ENCODE measurements around the gene TRAPPC6A.
A peak's percentile ranks its signal among the peaks of the same experiment; 100 is the strongest.

The TRAPPC6A gene

GRCh38 chr19:45145270-45146189 is 32.5 kb downstream of the TRAPPC6A start:
- no peak for DNase-seq

DNA sequence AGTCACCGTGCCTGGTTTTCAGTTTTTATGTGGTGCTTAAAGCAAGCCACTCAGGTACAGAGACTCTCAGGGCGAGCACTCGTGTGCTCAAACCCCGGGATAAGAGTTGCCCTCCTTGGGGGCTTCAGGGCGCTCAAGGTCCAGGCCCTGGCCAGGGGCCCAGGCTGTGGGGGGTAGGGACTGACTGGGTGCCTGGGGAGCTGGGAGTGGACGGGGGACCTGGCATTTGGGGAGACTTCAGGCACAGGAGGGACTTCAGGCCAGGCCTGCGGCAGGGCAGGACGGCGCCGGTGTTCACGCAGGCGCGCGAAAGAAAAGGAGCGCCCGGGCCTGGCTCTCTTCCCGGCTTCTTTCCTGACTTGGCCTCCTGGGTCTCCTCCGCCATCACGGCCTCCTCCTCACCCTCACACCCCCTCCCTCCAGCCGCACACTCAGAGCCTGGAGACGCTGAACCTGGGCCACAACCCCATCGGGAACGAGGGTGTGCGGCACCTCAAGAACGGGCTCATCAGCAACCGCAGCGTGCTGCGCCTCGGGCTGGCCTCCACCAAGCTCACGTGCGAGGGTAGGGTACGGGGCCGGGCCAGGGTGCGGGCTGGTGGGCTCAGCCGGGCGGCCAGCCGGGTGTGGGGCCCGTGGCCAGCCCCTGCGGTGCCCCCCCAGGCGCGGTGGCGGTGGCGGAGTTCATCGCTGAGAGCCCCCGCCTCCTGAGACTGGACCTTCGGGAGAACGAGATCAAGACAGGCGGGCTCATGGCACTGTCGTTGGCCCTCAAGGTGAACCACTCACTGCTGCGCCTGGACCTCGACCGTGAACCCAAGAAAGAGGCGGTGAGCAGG is 33.4 kb downstream of the TRAPPC6A start:
- no peak for DNase-seq

DNA sequence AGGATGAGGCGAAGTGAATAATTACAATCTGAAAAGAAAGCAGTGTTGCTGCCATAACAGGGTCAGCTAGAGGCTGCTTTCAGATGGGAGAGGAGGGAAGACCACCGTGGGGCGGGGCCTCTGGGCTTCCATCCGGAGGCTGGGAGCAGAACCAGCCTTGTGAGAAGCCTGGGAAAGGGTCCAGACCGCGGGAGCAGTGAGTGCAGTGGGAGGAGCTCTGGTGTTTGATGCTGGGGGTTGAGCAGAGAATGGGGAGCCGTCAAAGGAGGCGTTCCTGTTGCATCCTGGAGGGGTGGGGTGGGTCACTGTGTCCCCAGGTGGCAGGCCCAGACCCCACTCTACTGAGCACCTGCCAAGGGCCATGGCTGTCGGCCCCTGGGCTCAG is 35.3 kb downstream of the TRAPPC6A start:
- DNase-seq, result no peak

DNA sequence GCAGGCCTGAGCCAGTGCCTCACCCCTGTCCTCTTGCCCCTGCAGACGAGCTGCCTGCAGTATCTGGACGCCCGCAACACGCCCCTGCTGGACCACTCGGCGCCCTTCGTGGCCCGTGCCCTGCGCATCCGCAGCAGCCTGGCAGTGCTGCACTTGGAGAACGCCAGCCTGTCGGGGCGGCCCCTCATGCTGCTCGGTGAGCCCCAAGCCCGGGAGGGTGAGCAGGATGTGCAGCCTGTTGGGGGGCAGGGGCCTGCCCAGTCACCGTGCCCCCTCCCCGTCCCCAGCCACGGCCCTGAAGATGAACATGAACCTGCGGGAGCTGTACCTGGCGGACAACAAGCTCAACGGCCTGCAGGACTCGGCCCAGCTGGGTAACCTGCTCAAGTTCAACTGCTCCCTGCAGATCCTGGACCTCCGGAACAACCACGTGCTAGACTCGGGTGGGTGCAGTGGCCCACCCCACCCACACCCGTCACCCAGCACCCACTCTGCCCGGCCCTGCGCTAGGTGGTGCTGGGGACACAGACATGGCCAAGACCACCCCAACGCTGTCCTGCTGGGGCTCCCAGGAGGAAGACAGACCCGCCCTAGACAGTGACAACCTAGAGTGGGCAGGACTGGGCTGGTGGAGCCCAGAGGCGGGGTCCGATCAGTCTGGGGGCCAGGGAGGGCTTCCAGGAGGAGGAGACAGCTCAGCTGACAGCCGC is 35.9 kb downstream of the TRAPPC6A start:
- DNase-seq, result no peak

- DNase-seq, result no peak
Measured at GRCh38 chr19:45141203-45141900, 36.7 kb downstream of the TRAPPC6A start.

DNA sequence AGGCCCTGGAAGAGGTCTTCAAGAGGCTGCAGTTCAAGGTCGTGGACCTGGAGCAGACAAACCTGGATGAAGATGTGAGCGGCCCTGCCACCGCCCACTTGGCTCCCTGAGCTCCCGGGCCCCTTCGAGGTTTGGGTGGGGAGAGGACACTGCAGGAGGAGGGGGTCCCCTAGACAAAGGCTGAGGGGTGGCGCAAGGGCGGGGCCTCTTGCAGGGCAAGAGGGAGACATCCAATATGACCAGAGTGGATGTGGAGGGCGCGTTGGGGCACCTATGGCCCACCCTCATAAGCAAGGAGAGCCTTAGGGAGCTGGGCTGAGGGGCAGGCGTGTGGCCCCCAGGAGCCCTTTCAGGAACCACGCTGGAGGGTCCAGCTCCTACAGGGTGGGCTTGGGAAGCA is 37.5 kb downstream of the TRAPPC6A start:
- no peak for DNase-seq

DNA sequence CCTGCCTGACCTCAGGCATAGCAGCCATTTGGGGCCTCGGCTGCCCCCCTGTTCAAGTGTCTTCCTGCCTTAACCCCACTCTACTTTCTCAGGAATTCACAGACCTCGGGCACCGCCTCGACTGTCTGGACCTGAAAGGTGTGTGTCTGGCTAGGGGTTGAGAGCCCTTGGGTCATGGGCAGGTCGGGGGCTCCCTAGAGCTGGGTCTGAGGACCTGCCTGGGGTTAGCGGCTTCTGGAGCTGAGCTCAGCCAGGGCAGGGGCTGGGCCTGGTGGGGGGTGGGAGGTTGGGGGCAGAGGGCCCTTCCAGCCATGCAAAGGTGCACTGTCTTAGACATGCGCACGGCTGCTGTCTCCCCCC is 37.9 kb downstream of the TRAPPC6A start:
- no peak for DNase-seq

DNA sequence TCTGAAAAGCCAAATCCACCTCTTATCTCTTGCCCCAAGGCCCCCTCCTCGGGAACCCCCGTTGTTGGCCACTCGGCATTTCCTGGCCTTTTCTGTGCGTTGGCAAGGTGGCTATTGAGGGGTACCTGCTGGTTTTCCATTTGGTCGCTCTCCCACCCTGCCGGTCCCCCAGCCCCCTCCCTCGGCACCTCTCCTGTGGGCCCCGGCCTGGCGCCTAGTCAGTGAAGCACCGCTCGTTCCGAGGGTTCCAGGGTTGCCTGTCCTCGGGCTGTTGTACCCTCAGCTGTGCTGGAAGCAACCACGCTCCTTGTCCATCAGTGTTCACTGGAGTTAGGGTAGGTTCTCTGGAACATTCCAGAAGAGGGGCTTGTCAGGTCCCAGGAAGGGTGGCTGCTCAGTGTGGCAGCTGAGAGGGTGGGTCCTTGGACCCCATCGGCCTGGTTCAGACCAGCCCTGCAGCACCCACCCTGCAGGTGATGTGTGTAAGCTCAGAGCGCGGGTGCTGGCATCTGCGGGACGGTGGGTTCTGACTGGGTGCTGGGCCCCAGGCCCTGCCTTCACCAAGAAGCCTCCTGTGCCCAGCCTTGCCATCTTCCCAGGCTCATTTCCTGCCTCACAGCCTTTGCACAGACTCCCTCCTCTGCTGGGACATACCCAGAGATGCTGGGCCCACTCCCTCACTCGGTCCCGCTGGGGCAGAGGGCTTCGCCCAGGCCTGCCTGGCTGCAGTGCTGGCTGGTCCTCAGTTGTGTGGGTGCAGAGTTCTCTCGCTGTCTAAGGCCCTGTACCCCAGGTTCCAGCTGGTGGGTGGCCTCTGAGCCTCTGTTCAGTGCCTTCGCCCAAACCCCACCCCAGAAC is 38.5 kb downstream of the TRAPPC6A start:
- no peak for DNase-seq

GRCh38 chr19:45138303-45138751 is 39.7 kb downstream of the TRAPPC6A start:
- DNase-seq, result no peak

DNA sequence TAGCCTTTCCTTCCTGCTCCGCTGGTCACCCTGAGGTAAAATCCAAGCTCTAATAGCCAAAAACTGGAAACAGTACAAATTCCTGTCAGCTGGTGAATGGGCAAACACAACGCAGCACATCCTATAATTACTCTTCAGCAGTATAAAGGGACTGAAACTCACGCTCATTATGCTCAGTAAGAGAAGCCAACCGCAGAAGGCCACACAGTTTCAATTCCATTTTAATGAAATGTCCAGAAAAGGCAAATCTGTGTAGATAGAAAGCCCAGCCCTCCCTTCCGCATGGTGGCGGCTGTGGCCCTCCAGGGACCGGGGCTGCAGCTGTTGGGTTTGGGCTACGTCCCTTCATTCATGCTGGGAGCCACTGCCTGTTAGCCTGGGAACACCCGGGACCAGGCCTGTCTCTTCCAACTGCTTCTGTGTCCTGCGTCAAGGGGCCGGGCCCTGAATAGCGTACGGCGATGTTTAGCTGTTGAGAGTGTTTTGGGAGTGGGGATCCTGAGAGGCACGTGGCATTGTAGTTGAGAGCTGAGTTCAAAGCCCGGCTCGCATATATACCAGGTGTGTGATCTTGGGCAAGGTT is 40.8 kb downstream of the TRAPPC6A start:
- DNase-seq, result no peak

GRCh38 chr19:45136507-45137178 is 41.4 kb downstream of the TRAPPC6A start:
- DNase-seq, result no peak

GRCh38 chr19:45135176-45135885 is 42.7 kb downstream of the TRAPPC6A start:
- DNase-seq, result no peak

GRCh38 chr19:45133661-45134060 is 44.4 kb downstream of the TRAPPC6A start:
- no peak for DNase-seq

DNA sequence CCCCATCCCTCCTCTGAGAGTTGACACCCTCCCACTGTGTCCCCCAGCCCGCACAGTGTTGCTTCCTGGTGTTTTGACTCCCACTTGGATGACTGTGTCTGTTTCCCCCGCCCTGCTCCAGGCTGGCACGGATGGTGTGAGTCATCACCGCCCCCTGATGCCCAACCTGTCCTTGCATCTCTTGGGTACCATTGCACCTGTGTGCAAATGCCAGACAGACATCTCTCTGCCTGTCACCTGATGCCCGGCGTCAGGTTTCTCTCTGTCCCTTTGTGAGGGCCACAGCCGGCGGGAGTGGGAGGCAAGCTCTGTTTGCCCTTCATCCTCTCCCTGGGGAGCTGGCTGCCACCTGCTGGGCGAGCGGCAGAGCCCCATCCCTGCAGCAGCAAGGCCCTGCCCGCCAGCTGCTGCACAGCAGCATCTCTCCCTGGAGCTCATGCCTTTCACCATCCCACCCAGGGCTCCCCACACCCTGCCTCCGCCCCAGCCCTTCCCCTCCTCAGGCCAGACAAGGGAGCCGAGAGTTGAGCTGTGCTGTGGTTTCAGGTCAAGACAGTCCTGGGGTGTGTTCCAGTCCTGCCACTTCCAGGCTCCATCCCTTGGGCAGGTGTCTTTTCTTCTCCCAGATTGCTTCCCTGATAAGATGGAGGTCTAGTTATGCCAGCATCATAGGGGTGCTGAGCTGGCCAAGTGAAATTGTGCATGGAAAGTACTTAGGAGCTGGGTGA is 47.0 kb downstream of the TRAPPC6A start:
- no peak for DNase-seq

DNA sequence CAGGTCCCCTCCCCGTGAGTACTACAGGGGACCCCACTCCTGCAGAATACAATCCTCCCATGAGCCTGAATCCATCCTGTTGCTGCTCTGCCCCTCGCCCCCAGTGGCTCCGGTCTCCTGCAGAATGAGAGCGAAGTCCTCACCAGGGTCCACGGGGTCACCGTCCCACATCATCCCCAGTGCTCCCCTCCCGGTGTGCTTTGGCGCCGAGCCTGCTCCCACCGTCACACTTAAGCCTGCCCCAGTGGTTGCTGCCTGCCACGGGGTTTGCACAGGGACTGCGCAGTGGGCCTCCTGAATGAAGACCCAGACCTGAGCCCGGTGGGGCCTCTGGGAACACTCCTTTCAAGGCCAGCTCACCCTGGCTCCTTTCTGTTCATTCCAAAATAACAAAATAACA is 47.8 kb downstream of the TRAPPC6A start:
- DNase-seq, result no peak

GRCh38 chr19:45128806-45129205 is 49.2 kb downstream of the TRAPPC6A start:
- no peak for DNase-seq

DNA sequence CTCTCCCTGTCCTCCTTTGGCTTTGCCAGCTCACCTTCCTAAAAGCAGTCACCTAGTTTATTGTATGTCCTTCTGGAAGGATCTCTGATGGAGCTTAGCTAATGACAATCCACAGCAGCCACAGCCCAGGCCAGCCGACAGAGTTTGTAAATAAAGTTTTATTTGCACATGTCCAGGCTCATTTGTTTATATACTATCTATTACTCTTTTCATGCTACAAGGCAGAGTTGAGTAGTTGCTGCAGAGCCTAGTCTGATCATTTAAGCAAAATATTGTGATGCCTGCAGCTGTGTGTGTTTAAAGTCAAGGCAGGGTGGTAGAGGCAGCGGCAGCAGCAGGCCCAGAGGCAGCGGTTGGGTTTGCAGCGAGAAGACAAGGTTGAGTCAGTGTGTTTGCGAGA is 49.9 kb downstream of the TRAPPC6A start:
- no peak for DNase-seq

DNA sequence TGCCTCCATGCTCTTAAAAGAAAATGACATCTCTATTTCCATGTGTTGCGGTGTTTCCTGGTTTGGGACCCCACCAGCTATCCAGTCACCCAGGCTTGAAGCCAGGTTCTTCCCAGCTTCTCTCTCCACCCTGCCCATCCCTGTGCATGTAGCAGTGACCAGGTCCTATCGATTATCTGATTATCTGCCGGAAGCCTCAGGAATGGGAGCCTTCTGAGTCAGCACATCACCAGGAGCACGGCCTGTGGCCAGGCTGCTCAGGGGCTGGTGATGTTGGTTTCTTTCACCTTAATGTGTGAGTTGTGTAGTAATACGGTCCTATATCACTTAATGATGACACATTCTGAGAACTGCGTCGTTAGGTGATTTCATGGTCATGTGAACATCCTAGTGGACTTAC is 51.4 kb downstream of the TRAPPC6A start:
- DNase-seq, result no peak

GRCh38 chr19:45125975-45126493 is 52.0 kb downstream of the TRAPPC6A start:
- peak; percentile 18 to 39 for DNase-seq

Measured in bone marrow (tissue), 2 donors.